ENCODE results near the gene EXOC6B.
A peak's percentile ranks its signal among the peaks of the same experiment; 100 is the strongest.

EXOC6B gene

DNA sequence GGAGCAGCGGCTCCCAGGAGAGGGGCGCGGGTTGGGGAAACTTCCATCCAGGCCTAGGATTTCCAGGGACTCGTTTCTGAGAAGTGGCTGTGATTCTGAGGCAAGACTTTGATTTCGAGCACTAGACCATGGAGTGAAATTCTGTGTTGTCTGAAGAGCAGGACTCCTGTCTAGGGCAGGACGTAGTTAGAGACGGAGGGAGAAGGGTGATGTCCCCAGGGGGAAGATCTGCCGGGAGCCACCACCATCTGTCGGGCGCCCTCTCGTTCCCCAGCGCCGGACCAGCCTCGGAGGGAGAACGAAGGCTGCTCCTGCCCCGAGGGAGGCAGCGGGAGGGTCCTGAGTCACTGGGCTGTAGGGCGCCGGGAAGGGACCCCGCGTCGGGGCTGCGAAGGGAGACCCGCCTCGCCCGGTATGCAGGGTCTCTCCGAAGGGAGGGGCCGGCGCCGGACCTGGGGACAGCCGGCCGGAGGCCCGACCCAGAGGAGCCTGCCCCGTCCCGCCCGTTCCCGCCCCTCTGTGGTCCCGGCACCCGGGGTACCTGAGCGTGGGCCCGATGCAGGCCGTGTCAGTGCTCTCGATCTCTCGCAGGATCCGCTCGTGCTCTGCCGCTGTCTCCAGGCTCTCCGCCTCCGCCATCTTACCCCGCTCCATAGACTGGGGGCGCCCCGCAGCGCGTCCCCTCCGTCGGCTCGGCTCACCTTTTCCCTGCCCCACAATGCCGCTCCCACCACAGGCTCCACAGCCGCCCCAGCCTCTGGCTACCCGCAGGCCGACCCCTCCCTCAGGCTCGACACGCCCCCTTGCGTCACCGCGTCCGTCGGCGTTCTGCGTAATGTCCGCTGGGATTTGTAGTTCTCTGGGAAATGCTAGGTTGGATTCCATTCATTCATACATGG lies at the start of gene EXOC6B:
TSS of gene EXOC6B (minus strand) at position 777 of the 899 bp plus-strand sequence.
- DNase-seq (ENCODE audit: low read depth in 2 of 2): peak; percentile 75 to 78

DNA sequence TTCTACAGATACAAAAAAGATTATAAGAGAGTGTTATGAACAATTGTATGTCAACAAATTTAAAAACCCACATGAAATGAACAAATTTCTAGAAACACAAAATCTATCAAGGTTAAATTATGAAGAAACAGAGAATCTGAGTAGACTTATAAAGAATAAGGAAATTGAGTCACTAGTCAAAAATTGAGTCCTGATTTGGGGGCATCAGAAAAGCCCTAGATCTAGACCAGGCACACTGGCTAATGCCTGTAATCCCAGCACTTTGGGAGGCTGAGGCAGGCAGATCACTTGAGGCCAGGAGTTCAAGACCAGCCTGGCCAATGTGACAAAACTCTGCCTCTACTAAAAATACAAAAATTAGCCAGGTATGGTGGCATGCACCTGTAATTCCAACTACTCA lies 46.0 kb upstream of the EXOC6B start:
- DNase-seq (ENCODE audit: low read depth in 2 of 2): no peak

DNA sequence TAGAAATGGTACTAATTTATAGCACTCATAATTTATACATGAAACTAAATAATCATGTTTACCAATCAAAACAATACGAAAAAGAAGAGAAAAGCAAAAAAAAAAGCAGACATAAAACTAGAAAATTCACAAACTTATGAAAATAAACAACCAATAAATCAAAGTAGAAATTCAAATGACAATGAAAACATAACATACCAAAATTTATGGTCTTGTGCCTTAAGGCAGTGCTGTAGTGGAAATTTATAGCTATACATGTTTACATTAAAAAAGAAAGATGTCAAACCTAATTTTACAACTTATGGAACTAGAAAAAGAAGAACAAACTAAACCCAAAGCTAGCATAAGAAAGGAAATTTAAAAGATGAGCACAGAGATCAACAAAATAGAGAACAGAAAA lies 45.2 kb upstream of the EXOC6B start:
- DNase-seq (ENCODE audit: low read depth in 2 of 2): no peak

- no peak for DNase-seq (ENCODE audit: low read depth in 2 of 2)
Measured at GRCh38 chr2:72864500-72864899, 38.7 kb upstream of the EXOC6B start.

DNA sequence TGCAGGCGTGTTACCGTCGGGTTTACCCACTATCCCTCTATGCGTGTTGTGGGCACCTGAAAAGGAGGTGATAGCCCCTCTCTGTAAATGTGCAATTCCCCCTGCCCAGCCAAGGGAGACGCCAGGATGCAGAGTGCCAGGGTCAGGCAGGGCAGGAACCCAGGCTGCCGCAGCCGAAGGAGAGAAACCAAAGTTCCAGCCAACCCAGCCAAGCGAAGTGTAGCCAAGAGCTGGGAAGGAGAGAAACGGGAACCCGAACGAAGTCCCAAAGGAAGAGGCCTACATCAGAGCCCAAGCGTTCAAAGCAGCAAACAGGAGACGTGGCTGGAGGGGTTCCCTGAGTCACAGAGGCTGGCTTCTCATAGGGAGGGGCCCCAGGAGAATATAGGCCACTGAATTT lies 37.2 kb upstream of the EXOC6B start:
- no peak for DNase-seq (ENCODE audit: low read depth in 2 of 2)

GRCh38 chr2:72862239-72862988 lies 36.6 kb upstream of the EXOC6B start:
- DNase-seq (ENCODE audit: low read depth in 2 of 2): peak; percentile 67 to 75

GRCh38 chr2:72859831-72860262 lies 34.0 kb upstream of the EXOC6B start:
- DNase-seq (ENCODE audit: low read depth in 2 of 2): peak; percentile 14 to 37

DNA sequence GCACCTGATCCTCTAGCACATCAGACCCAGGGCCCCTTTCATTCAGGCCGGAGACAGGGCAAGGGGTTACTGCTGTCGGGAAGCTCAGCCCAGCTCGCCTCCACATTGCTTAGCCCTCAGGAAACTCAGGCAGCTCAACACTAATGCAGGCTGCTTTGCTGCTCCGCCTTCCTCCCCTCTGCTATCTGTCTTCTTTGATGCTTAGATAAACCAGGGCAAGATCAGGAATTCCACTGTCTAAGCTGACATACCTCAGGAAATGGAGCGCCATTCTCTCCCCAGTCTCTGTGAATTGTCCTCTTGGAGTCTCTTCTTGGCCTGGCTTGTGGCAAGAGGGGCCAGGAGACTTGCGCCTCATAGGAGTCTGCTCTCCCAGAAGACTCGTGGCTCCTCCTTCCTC lies 25.5 kb upstream of the EXOC6B start:
- DNase-seq (ENCODE audit: low read depth in 2 of 2): no peak

DNA sequence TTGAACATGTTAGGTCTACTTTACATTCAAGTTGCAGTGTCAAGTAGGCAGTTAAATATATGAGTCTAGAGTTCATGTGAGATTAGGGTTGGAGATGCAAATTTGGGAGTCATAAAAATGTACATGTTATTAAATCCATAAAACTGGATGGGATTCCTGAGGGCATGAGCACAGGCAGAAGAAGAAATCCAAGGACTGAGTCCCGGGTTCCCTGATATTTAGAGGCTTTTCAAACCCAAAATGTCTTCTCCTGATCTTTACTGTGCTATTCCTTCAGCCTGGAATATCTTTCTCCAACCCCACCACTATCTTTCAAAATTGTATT lies 23.3 kb upstream of the EXOC6B start:
- DNase-seq (ENCODE audit: low read depth in 2 of 2): no peak

GRCh38 chr2:72848436-72849137 lies 22.8 kb upstream of the EXOC6B start:
- DNase-seq (ENCODE audit: low read depth in 2 of 2): no peak

GRCh38 chr2:72847534-72848315 lies 21.9 kb upstream of the EXOC6B start:
- no peak for DNase-seq (ENCODE audit: low read depth in 2 of 2)

GRCh38 chr2:72846171-72847095 lies 20.6 kb upstream of the EXOC6B start:
- no peak for DNase-seq (ENCODE audit: low read depth in 2 of 2)

- DNase-seq (ENCODE audit: low read depth in 2 of 2): no peak
Measured at GRCh38 chr2:72843301-72843700, 17.5 kb upstream of the EXOC6B start.

DNA sequence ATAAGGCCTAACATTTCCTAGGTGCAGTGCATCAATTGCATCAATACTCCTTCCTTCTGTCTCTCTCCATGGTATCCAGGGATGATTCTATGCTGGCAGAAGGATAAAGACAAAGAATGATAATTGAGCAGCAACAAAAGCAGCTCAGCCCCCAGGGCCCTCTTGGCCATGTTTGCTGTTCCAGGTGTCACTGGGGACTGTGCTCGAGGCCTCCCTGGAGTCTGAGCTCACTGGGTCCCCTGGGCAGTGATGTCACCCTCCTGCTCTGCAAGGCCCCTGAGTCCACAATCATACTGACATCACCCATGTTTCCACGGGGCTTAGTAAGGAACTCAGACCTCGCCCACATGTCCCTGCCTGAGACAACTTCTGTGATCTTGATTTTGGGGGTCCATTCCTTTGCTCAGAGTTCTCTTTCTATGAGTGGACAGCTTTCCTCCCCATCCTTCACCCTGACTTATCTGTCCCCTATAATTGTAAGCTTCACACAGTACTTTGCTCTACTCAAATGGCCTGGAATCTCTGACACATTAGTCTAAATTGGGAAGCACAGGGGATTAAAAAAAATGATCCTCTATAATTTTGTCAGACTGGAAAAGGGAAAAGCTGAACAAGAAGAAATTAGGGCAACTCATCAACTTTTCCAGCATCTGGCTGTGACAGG lies 15.8 kb upstream of the EXOC6B start:
- no peak for DNase-seq (ENCODE audit: low read depth in 2 of 2)

DNA sequence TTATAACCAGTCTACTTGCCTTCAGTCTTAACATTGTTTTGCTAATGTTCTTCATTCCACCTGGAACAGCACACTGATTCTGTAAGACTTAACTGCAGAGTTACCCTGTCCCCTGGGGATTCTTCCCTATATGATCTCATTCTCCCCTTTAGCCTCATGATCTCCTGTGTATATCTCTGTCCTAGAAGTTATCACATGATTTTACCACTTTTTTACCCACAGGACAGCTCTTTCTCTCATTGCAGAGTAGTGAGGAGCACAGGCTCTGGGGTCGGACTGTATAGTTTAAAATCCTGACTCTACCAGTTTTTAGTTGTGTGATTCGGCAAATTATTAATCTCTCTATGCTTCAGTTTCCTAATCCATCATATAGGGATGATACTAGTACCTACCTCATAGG lies 14.2 kb upstream of the EXOC6B start:
- no peak for DNase-seq (ENCODE audit: low read depth in 2 of 2)

- DNase-seq (ENCODE audit: low read depth in 2 of 2): no peak
Measured at GRCh38 chr2:72837171-72837570, 11.3 kb upstream of the EXOC6B start.

DNA sequence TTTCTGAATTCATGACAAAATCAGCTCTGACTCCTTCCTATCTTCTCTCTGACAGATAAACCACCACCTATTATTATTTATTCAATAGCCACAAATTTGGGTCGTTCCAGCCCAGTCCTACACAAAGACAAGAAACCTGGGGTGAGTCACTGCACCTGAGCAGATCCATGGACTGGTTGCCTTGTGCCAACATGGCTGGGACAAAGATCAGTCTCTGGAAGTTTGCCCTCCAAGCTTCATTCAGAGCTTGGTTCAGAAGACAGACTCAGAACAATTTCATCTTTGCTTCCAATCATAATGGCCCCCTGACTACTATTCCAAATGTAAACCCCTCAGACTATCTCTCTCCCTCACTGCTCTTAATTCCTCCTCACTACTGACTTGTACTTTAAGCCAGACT lies 9.6 kb upstream of the EXOC6B start:
- DNase-seq (ENCODE audit: low read depth in 2 of 2): no peak

- no peak for DNase-seq (ENCODE audit: low read depth in 2 of 2)
Measured at GRCh38 chr2:72834596-72834995, 8.8 kb upstream of the EXOC6B start.

GRCh38 chr2:72833084-72833714 lies 7.4 kb upstream of the EXOC6B start:
- DNase-seq (ENCODE audit: low read depth in 2 of 2): no peak

- DNase-seq (ENCODE audit: low read depth in 2 of 2): no peak
Measured at GRCh38 chr2:72830273-72830672, 4.4 kb upstream of the EXOC6B start.
